Sigmoid colon (tissue), 4 donors: ENCODE measurements around the gene ABHD6.

Experiments
- CTCF ChIP-seq, 4 experiments: fragments of 450-650 bp in 3 of 4; fragments of 200-600 bp in 1 of 4; IDR thresholded peaks; one replicate each; pipeline ENCODE4 v1.5.1; 2016 to 2019; ENCODE audit warnings: antibody characterized with exemption in 4 of 4, mild to moderate bottlenecking in 3 of 4, moderate library complexity in 2 of 4
- POLR2A ChIP-seq, 2 donors: fragments of 450-650 bp; IDR thresholded peaks; one replicate each; pipeline ENCODE4 v1.6.1; 2016; ENCODE audit warnings: antibody characterized with exemption in 2 of 2, mild to moderate bottlenecking in 2 of 2, moderate library complexity in 2 of 2
- POLR2AphosphoS5 ChIP-seq, 4 donors: sonication (generic); formaldehyde crosslinking; IDR thresholded peaks; one replicate each; pipeline ENCODE4 v1.6.1; 2017; ENCODE audit warnings: antibody characterized with exemption in 4 of 4

- no peak for TF ChIP-seq POLR2A (IDR thresholded peaks at IDR 0.05)
- no peak for TF ChIP-seq CTCF (IDR thresholded peaks at IDR 0.05)
- no peak for TF ChIP-seq POLR2AphosphoS5 (IDR thresholded peaks at IDR 0.05)
Observed at GRCh38 chr3:58261954-58262666, 24.5 kb downstream of the ABHD6 start.
